HG02588 (cell line): ENCODE results near the gene FOXO3B.
"Not testable (repeated sequence)": the region's sequence is repeated elsewhere in the genome, so short reads cannot be mapped to it uniquely, and the experiment has no call there.

Source experiments
- ATAC-seq: cut with Tn5 transposase; IDR thresholded peaks from one replicate; pipeline ENCODE4 v1.9.1; 2021; ENCODE audit warnings: mild to moderate bottlenecking, moderate library complexity; ENCODE audit not compliant: unreplicated experiment

The FOXO3B gene

DNA sequence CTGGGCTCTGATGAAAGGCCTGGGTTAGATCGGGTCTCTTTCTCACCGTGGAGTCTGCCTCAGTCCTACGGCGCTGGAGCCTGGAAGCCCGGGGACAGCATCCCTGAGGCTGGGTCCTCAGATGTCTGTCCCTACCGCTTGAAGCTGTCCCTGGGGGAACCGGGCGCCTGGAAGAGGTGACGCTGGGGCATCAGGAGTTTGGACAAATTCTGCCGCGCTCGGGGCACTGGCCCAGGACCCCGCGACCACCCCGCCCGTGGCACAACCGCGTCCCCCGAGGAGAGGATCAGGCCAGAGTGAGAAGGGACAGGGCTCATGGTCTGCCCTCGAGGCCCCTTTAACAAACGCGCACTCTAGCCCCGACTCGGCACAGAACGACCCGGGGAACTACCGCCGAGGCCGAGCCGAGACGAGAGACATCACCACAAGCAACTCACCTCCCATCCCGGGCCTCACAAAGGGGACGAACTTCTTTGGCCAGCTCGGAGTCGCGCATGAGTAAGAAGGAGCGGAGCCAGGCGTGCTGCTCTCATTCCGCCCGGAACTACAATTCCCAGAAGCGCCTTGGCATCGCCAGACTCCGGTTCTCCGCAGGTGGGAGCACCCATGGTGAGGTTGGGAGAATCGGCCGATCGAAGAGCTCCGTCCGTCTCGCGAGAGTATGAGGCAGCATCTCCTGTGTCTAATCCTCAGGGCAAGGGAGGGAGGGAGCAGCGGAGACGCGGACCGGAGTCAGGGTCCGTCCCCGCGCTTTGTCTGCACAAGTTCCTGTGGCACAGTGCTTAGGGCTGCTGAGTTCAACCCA lies at the start of gene FOXO3B:
FOXO3B (minus strand) TSS at position 548 of the 805 bp plus-strand sequence. CDS start 663 bp downstream, outside the sequence.
- peak; percentile 80 for ATAC-seq

- ATAC-seq = not testable (repeated sequence)
These were observed 41.4 kb upstream of the FOXO3B start for GRCh38 chr17:18723509-18723908.

GRCh38 chr17:18722612-18723011 lies 40.5 kb upstream of the FOXO3B start:
- ATAC-seq = not testable (repeated sequence)

DNA sequence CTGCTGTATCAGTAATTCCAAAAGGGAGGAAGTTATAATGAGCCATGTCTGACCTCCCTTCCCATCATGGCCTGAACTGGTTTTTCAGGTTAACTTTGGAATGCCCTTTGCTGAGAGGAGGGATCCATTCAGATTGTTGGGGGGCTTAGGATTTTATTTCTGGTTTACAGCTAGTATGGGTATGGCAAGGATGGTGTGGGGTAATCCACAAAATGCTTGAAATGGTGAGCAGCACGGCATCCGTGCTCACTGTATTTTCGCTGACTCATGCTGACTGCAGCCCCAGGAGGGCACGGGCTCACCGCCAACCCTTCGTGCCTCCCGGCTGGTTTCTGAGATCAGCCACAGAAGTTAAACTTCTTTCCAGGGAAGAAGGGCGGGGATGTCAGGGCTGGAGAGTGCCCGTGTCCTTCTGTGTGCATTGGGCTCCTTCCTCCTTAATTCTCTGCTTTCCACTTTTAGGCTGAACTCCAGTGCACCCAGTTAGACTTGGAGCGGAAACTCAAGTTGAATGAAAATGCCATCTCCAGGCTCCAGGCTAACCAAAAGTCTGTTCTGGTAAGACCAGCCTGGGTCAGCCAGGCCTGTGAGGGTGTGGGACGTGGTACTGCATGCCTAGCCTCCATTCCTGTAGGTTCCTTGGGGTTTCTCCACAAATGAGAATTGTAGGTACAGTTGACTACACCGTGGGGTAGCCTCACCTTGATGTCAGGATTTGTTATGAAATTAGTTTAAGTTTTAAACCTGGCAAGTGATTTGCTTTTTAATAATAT lies 39.8 kb upstream of the FOXO3B start:
- not testable (repeated sequence) for ATAC-seq

- not testable (repeated sequence) for ATAC-seq
These were observed 37.5 kb upstream of the FOXO3B start for GRCh38 chr17:18719428-18720110.

DNA sequence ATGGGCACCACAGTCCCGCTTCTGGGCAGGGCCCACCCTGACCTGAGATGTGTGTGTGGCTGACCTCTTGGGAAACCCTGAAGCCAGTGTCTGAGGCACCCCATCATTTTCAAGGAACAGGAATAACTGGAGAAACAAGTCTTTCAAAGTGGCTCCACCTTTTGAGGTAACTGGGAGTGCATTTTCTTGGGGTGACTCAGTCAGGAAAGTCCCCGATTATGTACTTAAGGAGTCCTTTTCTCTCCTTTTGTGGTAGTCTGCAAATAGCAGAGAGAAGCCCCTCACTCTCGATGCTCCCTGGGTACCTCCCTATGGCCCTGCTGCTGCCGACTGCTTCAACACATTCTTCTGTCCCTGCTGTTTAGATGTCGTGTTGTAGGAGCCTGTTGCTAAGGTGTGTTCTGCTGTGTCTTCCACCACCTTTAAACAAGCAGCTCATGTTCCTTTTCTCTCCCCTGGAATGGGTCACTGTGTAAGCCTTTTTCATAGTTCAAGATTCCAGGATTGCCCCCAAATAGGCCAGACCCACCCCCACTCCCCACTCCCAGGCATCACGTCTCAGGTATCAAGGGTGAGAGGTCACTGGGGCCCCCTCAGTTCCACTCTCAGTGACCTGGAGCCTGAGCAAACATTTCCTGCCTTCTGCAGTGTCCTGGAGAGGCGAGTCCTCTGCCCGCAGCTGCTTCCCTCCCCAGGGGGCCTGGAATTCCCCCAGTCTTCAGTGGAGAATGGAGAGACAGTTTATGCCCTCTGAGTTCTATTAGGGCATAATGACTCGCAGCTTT lies 36.7 kb upstream of the FOXO3B start:
- ATAC-seq = not testable (repeated sequence)

- not testable (repeated sequence) for ATAC-seq
These were observed 30.4 kb upstream of the FOXO3B start for GRCh38 chr17:18712354-18712999.

- not testable (repeated sequence) for ATAC-seq
These were observed 26.1 kb upstream of the FOXO3B start for GRCh38 chr17:18708215-18708614.

GRCh38 chr17:18705955-18706354 lies 23.8 kb upstream of the FOXO3B start:
- ATAC-seq = not testable (repeated sequence)

DNA sequence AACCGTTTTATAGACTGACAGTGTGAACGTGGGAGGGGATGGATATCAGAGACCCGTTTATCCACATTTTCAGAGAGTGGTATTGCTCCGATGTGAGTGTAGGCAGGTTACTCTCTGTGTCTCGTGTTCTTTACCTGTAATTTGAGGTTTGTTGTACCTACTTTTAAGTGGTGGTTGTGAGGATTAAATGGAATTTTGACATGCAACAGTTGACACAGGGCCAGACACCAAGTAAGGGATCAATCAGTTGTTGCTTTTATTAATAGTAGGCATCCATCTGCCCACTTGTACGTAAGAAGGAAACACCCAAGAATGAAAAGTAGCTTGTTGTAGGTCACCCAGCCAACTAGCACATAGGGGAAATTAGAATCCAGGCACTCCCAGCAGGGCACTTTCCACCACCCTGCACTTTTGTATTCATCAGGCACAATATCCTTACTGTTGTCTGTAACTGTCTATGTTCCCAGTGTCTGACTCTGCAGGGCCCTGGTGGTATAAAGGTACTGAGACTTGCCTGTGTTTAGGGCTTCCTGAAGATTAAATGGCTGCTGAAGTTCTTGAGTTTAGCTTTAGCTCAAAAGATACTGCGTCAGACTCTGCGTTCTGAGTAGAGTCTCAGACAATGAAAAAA lies 16.5 kb upstream of the FOXO3B start:
- not testable (repeated sequence) for ATAC-seq

GRCh38 chr17:18695143-18695542 lies 13.0 kb upstream of the FOXO3B start:
- ATAC-seq = not testable (repeated sequence)

GRCh38 chr17:18682668-18683067 lies 554 bp upstream of the FOXO3B start:
- not testable (repeated sequence) for ATAC-seq

DNA sequence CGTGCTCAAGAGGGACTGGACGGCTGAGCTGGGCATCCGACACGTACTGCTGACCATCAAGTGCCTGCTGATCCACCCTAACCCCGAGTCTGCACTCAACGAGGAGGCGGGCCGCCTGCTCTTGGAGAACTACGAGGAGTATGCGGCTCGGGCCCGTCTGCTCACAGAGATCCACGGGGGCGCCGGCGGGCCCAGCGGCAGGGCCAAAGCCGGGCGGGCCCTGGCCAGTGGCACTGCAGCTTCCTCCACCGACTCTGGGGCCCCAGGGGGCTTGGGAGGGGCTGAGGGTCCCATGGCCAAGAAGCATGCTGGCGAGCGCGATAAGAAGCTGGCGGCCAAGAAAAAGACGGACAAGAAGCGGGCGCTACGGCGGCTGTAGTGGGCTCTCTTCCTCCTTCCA lies 4.7 kb downstream of the FOXO3B start:
- ATAC-seq = not testable (repeated sequence)

GRCh38 chr17:18676928-18677327 lies 5.2 kb downstream of the FOXO3B start:
- not testable (repeated sequence) for ATAC-seq

DNA sequence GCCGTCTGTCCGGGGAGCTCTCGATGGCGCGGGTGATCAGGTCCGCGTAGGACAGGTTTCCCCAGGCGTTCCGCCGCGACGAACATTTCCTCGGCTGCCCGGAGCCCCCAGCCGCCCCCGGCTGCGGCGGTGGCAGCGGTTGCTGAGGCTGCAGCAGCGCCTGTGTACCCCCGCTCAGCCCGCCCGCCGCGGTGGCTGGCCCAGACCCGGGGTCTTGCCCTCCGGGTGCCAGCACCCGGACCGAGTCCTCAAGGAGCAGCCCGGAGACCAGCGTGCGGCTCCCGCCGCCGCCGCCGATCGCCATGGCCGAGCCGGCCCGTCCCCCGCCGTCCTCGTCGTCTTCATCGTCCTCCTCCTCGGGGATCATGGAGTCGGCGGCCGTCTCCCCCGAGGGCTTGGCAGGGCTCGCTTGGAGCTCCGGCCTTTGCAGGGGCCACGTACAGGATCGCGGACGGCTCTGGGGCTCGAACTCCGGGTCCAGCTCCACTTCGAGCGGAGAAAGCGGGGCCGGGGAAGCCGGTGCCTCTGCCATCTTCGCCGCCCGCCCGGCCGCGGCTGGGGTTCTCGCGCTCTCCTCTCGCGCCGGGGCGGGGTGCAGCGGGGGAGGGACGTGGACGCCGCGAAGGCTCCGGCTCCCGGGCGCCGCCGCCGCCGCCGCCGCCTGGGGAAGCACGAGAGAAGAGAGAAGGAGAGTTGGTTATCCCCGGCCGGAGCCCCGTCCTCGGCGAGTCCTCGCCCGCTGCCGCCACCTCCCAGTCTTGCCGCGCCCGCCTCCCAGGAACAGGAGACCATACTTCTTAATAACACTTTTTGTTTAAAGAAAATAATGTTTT lies 9.5 kb downstream of the FOXO3B start:
- ATAC-seq = not testable (repeated sequence)

GRCh38 chr17:18668625-18669024 lies 13.5 kb downstream of the FOXO3B start:
- not testable (repeated sequence) for ATAC-seq

GRCh38 chr17:18667535-18667934 lies 14.6 kb downstream of the FOXO3B start:
- ATAC-seq = not testable (repeated sequence)

DNA sequence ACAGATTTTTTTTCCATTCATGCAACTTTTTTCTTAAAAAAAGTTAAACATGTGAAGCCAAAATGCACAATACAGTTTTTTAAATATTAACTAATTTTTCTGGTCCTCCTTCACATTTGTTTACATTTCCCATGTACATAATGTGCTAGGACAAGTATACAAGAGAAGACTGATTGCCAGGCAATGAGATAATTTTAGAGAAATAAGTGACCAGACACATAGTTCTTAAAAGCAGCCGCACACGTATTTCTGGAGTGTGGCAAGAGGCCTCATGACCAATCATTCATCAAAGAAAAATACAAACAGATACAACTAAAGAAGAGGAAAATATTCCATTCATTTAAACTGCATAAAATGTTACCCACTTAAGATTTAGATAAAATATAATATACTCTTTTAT lies 15.8 kb downstream of the FOXO3B start:
- not testable (repeated sequence) for ATAC-seq
